NOMO-1 treated with DMSO at 0.1 percent for 48 hours (cell line): ENCODE measurements around the gene PRRT4.

Experiments used
- DNase-seq: peaks from one replicate; lab custom pipeline; 2025; ENCODE audit not compliant: unreplicated experiment; lab: John Stamatoyannopoulos, UW

Gene PRRT4

DNA sequence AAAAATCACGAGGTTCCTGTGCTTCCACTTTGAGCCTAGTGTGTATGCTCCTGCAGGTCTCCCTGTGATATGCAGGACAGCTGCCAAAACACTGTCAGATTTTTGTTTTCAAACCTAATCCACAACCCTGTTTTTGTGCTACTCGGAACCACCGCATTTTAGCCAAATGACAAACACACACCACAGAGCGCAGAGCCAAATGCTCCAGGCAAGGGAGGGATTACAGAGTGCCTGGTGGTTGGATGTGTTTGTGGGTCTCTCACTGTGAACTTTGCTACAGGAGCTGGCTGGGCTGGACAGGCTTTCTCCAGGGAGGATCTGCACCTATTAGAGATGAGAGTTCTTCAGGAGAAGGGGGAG is 12.0 kb downstream of the PRRT4 start:
- no peak for DNase-seq

- peak; percentile 6 for DNase-seq
Observed at GRCh38 chr7:128347647-128348097, 13.8 kb downstream of the PRRT4 start.

- no peak for DNase-seq
Observed at GRCh38 chr7:128344431-128344774, 17.1 kb downstream of the PRRT4 start.

DNA sequence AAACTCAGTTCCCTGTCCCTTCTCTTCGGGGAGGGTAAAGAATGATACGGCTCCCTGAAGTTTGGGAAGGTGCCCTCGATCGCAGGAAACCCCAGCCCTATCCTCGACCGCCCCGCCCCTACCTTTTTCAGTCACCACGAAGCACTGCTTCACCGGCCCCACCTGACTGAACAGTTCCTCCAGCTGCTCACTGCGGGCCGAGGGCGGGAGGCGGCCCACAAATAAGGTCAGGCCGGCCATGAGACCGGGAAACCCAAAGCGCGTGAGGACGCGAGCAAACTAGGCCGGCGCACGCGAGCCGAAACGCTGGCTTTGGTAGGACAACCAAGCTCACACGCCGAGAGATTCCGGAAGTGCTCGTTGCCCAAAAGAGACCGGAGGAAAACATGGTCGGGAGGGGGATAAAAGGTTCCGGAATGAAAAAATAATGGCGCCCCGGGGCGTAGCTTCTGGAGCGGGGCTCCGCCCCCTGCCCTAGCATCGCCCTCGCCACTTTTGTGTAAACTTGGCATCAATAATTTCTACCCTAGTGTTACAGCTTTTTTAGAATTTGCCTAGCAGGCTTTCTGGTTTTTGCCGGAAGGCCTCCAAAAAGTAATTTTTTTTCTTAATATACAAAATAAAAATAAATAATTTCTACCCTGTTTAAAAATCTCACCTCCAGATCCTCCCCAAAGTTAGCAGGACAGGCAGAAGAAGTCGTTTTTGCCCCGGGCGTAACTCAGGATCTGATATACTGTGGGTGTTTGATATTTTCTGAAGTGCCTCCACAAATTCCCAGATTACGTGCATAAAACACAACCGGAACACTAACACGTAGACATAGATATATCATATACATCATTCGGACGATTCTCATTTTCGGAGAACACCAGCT is 17.7 kb downstream of the PRRT4 start, which contains the start of gene RBM28:
TSS of gene RBM28 (minus strand) at position 355 of the 877 bp plus-strand sequence. CDS start at position 240, 115 bp downstream.
- DNase-seq: peak; percentile 68

- no peak for DNase-seq
Observed at GRCh38 chr7:128341733-128342132, 19.8 kb downstream of the PRRT4 start.

DNA sequence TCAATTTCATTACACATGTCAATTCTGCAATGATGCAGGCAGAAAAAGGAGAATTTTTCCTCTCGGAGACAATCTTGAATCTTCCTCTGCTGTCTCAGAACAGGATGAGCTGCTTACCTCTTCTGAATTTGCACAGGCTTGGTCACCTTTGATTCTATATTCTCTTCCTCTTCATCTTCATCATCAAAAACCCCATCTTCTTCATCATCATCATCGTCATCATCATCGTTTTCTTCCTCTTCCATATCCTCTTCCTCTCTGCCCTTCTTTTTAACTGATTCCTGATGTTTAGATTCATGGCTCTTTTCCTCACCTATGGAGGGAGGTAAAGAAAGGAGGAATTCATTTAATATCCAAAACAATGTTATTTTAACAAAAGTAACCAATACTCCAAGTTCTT is 25.8 kb downstream of the PRRT4 start:
- DNase-seq: no peak

GRCh38 chr7:128324368-128324680 is 37.2 kb downstream of the PRRT4 start:
- no peak for DNase-seq

- DNase-seq: no peak
Observed at GRCh38 chr7:128323459-128324367, 37.8 kb downstream of the PRRT4 start.

GRCh38 chr7:128323040-128323439 is 38.5 kb downstream of the PRRT4 start:
- DNase-seq: no peak

- peak; percentile 1 for DNase-seq
Observed at GRCh38 chr7:128322040-128322643, 39.3 kb downstream of the PRRT4 start.

DNA sequence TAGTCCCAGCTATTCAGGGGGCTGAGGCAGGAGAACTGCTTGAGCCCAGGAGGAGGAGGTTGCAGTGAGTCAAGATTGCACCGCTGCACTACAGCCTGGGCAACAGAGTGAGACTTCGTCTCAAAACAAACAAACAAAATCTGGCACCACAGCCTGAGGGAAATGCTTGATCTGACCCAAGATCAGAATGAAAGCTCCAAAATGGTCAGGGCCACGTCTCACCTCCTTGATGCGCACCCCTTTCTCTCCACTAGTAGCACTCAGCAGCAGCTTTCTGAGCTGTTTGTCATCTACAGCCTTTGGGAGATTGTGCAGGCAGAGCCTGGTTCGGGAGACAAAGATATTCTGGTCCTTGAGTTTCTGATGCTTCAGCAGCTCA is 40.5 kb downstream of the PRRT4 start:
- DNase-seq: no peak

GRCh38 chr7:128318691-128319090 is 42.8 kb downstream of the PRRT4 start:
- DNase-seq: no peak

DNA sequence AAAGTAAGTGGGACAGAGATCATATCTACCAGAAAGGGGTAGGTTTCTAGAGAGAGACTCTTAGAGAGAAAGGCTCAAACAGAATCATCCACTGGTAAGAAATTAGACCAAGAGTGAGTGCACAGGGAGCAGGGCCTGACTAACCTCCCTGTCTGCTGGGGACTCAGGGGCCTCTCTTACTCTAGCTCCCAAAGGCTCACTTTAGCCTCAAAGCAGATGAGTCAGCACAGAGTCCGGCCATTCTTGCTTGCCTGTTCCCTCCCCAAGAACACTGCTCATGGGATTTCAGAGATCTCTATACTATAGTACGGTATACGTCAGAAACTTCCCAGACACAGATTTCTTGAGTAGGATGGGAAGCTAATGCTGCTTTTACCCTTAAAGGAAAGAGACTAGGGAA is 50.5 kb downstream of the PRRT4 start:
- DNase-seq: no peak

DNA sequence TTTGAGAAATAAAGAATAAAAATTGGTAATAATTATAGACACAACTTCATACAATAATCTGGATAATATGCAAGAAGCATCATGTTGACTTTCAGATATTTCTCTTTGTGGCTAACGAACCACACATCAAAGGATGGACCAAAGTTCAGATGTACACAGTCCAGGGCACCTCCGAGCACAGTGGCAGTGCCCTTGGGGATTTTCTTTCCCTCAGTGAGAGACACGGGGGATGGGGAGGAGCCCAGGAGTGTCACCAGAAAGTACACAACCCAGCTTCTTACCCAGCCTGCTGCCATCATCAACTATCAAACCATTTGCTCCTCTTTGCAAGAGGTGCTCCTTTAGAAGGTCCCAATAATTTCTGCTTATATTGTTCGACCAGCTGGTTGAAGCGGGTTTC is 51.0 kb downstream of the PRRT4 start:
- DNase-seq: no peak

- DNase-seq: no peak
Observed at GRCh38 chr7:128309976-128310375, 51.5 kb downstream of the PRRT4 start.

DNA sequence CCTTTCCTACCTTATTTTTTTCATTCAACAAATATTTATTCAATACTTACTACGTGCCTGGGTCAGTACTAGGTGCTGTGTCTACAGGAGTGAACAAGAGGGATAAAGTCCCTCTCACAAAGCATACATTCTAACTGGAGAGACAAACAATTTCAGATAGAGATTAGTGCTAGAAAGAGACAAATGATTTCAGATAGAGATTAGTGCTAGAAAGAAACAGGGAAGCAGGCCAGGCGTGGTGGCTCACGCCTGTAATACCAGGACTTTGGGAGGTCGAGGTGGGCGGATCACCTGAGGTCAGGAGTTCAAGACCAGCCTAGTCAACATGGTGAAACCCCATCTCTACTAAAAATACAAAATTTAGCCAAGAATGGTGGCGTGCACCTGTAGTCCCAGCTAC is 52.4 kb downstream of the PRRT4 start:
- DNase-seq: no peak

DNA sequence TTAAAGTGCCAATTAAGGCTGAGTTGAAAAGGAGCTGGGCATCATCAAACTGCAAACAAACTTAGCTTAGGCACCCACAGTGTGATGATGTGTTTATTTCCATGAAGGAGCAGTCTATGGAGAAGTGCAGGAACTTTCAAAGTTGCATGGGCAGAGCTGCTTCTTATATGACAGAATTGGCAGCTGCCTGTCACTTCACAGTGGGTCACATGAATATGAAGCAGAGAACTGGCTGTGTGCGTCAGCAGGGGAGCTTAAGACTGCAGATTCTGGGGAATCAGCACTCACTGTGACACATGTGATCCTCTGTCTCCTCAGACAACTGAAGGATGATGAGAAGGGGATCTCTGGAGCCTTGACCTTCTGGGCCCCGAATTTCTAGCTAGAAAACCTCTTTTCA is 54.4 kb downstream of the PRRT4 start:
- no peak for DNase-seq

DNA sequence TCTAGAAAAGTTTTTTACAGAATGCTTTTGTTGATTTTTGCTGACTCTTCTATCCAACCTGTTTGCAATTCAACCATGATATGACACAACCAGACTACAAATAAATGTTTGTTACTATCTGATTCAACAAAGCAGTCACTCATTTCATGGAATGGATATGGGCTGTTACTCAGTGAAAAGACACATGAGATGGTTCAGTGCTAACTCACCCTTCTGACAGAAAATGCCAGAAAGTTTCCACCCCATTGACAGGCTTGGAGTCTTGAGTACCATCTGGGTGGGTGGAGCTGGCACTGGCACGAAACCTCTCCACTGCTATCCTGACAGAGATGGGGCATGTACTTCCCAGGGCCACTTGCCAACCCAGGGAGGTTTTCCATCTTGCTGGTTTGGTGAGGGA is 57.3 kb downstream of the PRRT4 start:
- DNase-seq: no peak

GRCh38 chr7:128303643-128304042 is 57.8 kb downstream of the PRRT4 start:
- no peak for DNase-seq

- no peak for DNase-seq
Observed at GRCh38 chr7:128303133-128303532, 58.4 kb downstream of the PRRT4 start.

DNA sequence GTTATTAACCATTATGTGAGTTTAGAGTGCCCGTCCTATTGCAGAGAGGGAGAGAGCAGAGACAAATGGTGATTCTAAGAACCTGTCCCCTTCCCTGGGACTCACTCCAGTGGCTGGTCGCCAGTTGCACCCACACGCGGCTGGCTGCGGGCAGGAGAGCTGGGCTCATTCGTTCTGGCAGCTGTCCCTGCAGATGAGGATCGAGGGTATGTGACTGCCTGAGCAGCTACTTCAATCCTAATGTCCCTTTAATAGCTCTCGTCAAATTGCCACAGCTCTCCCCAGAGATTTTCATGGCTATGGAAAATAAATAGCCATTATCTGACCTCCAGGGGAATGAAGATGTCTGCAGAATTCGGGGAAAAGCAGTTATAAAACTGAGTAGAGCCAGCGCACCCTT is 59.4 kb downstream of the PRRT4 start:
- no peak for DNase-seq
